Measurements from ENCODE around the gene OPHN1.

OPHN1 gene

DNA sequence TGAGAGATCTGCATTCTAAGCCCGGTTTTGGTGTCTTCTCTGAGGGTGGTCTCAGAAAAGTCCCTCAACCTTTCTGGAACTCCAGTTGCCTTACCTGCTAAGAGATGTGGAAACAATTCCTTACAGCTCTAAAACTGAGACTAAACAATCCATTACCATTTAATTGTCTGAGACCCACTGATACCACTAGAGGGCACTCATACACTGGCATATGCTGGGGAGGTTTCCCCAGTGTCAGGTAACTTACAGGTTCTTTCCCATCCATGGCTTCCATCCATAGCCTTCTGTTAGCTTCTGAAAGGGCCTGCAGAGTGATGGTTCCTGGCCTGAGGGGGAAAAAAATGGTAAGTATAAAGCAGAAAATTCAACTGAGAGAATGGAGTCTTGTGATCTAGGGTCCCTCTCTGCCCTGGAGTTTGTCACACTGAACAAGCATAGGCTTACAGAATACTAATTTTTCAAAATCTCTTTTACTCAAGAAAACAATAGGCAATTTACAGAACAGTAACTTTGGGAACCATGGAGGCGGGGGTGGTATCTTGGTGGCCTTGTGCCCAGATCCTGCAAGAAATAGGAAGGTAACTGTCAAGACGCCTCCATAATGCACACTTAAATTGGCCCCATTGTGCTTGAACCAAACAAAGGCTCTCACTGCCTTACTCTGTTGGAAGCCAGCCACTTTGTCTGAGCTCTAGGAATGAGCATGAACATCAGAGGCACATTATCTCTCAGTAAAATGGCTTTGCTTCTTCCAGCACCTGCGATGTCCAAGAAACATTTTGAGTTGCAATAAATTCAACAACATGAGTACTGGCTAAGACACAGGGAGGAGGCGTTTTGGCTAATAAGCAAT, 236.1 kb downstream of the OPHN1 start:
- TF ChIP-seq, protein P1, sequence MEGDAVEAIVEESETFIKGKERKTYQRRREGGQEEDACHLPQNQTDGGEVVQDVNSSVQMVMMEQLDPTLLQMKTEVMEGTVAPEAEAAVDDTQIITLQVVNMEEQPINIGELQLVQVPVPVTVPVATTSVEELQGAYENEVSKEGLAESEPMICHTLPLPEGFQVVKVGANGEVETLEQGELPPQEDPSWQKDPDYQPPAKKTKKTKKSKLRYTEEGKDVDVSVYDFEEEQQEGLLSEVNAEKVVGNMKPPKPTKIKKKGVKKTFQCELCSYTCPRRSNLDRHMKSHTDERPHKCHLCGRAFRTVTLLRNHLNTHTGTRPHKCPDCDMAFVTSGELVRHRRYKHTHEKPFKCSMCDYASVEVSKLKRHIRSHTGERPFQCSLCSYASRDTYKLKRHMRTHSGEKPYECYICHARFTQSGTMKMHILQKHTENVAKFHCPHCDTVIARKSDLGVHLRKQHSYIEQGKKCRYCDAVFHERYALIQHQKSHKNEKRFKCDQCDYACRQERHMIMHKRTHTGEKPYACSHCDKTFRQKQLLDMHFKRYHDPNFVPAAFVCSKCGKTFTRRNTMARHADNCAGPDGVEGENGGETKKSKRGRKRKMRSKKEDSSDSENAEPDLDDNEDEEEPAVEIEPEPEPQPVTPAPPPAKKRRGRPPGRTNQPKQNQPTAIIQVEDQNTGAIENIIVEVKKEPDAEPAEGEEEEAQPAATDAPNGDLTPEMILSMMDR (IDR thresholded peaks at IDR 0.05): peak; percentile 59

GRCh38 chrX:68195561-68195960, 237.7 kb downstream of the OPHN1 start:
- TF ChIP-seq, protein P1 (IDR thresholded peaks at IDR 0.05): no peak

- TF ChIP-seq, protein P1 (IDR thresholded peaks at IDR 0.05): no peak
Observed at GRCh38 chrX:68193786-68194185, 239.5 kb downstream of the OPHN1 start.

DNA sequence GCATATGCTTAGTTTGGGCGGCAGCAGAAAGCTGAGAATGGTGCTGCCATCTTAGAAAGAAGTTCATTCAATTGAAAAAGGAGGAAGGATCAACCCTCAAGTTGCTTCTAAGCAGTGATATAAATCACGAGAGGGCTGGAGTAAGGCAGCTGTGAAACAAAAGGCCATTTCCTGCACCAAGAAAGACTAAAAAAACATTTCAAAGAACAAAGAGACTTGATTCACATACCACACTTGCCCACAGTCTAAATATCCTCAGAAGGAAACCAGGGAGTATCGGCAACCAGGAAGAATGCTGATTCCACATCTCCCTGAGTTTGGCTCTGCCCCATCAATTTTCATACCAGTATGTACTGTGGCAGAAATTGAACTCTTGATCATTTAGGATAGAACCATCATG, 240.1 kb downstream of the OPHN1 start:
- TF ChIP-seq, protein P1 (IDR thresholded peaks at IDR 0.05): no peak

DNA sequence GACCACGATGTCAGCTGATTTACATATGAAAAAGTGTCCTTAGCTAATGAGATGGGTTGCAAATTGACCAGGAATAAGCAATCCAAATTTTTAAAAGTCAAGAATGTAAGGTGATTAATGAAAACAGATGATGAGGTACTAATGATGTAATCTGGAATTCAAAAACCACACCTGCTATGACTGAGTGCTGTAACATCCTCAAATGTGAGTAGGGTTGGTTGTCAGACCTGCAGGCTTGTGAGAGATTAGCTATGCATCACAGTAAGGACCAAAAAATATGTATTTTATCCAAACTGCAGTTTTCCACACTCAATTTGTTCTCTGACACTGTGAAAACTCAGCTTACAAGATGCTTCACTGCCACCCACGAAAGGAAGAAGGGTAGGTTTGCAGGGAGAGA, 242.5 kb downstream of the OPHN1 start:
- TF ChIP-seq, protein P1 (IDR thresholded peaks at IDR 0.05): no peak

GRCh38 chrX:68186552-68187262, 246.6 kb downstream of the OPHN1 start:
- TF ChIP-seq, protein P1 (IDR thresholded peaks at IDR 0.05): no peak

- TF ChIP-seq, protein P1 (IDR thresholded peaks at IDR 0.05): no peak
Observed at GRCh38 chrX:68185161-68185560, 248.1 kb downstream of the OPHN1 start.
